ENCODE measurements around the gene KIAA1586.

DNA sequence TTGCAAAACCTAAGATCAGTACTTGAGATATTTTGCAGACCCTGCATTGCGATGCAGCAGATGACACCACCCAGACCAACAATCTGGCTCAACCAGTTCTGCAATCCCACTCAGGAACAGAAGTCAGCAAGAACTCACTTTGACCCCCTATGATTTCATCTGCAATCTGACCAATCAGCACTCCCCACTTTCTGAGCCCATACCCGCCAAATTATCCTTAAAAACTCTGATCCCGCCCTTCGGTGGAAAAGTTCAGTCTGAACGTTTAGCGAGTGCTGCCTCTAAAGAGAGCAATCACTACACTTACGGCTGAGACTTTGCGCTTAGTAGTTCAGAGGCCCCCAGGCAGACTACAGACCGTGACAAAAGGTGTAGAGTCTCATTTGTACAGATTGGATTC, 17.3 kb upstream of the KIAA1586 start:
- TF ChIP-seq, protein P1, sequence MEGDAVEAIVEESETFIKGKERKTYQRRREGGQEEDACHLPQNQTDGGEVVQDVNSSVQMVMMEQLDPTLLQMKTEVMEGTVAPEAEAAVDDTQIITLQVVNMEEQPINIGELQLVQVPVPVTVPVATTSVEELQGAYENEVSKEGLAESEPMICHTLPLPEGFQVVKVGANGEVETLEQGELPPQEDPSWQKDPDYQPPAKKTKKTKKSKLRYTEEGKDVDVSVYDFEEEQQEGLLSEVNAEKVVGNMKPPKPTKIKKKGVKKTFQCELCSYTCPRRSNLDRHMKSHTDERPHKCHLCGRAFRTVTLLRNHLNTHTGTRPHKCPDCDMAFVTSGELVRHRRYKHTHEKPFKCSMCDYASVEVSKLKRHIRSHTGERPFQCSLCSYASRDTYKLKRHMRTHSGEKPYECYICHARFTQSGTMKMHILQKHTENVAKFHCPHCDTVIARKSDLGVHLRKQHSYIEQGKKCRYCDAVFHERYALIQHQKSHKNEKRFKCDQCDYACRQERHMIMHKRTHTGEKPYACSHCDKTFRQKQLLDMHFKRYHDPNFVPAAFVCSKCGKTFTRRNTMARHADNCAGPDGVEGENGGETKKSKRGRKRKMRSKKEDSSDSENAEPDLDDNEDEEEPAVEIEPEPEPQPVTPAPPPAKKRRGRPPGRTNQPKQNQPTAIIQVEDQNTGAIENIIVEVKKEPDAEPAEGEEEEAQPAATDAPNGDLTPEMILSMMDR (IDR thresholded peaks at IDR 0.05; ENCODE audit: low read depth, low read length, poor library complexity, severe bottlenecking) = no peak
- TF ChIP-seq EZH2phosphoT487 (IDR thresholded peaks at IDR 0.05; ENCODE audit: borderline replicate concordance, low read length) = no peak
